ENCODE measurements around the gene JOSD2.

The JOSD2 gene

GRCh38 chr19:50464348-50464747 lies 46.6 kb downstream of the JOSD2 start:
- H3K27me3 ChIP-seq = peaks cover 26% of the 10 kb centered on the region
- no peak overlapping the region for H3K27ac ChIP-seq
- TF ChIP-seq, protein P1, sequence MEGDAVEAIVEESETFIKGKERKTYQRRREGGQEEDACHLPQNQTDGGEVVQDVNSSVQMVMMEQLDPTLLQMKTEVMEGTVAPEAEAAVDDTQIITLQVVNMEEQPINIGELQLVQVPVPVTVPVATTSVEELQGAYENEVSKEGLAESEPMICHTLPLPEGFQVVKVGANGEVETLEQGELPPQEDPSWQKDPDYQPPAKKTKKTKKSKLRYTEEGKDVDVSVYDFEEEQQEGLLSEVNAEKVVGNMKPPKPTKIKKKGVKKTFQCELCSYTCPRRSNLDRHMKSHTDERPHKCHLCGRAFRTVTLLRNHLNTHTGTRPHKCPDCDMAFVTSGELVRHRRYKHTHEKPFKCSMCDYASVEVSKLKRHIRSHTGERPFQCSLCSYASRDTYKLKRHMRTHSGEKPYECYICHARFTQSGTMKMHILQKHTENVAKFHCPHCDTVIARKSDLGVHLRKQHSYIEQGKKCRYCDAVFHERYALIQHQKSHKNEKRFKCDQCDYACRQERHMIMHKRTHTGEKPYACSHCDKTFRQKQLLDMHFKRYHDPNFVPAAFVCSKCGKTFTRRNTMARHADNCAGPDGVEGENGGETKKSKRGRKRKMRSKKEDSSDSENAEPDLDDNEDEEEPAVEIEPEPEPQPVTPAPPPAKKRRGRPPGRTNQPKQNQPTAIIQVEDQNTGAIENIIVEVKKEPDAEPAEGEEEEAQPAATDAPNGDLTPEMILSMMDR (IDR thresholded peaks at IDR 0.05) = no peak
- no peak overlapping the region for H3K4me3 ChIP-seq (ENCODE audit: low read depth in 1 of 2, low read length in 1 of 2)
- H3K9me3 ChIP-seq = no peaks in the 10 kb centered on the region
- no peaks in the 10 kb centered on the region for H3K36me3 ChIP-seq
- no peaks in the 10 kb centered on the region for H3K4me1 ChIP-seq (ENCODE audit: control insufficient read depth in 1 of 2, insufficient read depth in 1 of 2, low read depth in 1 of 2, low read length in 1 of 2)

DNA sequence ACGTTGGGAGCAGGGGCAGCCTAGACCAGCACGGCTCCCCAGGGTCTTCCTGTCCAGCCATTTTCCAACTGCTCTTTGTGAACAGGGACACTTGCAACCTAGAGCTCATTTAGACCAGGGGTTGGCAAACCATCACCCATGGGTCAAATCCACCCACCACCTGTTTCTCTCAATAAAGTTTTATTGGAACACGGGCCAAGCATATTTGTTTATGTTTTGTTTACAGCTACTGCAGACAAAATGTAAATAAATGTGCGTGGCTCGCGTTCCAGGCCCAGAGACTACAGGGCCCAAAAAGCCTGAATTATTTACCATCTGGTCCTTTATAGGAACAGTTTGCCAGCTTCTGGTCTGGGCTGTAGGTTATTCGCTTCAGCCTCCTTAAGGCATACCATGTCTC lies 48.0 kb downstream of the JOSD2 start:
- Histone ChIP-seq H3K9me3 (no peaks in the 10 kb centered on the region), H3K4me1 (ENCODE audit: control insufficient read depth in 1 of 2, insufficient read depth in 1 of 2, low read depth in 1 of 2, low read length in 1 of 2) (no peaks in the 10 kb centered on the region), H3K4me3 (ENCODE audit: low read depth in 1 of 2, low read length in 1 of 2) (no peak overlapping the region), H3K36me3 (no peaks in the 10 kb centered on the region), H3K27me3 (peaks cover 40% of the 10 kb centered on the region), H3K27ac (no peak overlapping the region)
- TF ChIP-seq, protein P1 (IDR thresholded peaks at IDR 0.05) = no peak

DNA sequence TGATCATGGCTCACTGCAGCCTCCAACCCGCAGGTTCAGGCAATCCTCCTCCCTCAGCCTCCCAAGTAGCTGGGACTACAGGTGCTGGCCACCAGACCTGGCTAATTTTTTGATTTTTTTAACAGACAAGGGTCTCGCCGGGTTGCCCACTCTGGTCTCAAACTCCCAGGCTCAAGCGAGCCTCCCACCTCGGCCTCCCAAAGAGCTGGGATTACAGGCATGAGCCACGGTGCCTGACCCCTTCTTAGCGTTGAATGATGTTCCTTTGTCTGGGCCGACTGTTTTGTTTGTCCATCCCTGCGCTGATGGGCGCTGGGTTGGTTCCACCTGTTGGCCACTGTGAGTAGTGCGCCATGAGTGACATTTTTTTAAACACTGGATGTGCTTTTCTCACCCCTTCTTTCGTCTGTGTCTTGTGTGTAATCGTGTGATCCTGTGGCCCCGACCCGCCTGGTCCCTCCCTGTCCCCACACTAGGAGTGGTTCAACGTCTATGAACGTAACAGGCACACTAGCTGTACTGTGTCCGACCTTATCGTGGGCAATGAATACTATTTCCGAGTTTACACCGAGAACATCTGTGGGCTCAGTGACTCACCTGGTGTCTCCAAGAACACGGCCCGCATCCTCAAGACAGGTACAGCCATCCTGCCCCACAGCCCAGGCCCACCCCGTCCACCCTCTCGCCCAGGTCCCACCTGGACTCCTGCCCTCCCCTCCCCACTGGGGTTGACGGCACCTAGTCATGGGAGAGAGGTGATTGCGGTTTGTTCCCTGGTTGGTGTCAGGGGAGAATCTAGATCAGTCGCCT lies 49.7 kb downstream of the JOSD2 start:
- Histone ChIP-seq H3K9me3 (no peaks in the 10 kb centered on the region), H3K27ac (no peak overlapping the region), H3K4me1 (ENCODE audit: control insufficient read depth in 1 of 2, insufficient read depth in 1 of 2, low read depth in 1 of 2, low read length in 1 of 2) (no peaks in the 10 kb centered on the region), H3K36me3 (no peaks in the 10 kb centered on the region), H3K27me3 (peaks cover 53% of the 10 kb centered on the region), H3K4me3 (ENCODE audit: low read depth in 1 of 2, low read length in 1 of 2) (no peak overlapping the region)
- TF ChIP-seq, protein P1 (IDR thresholded peaks at IDR 0.05) = peak; percentile 33

GRCh38 chr19:50460161-50460765 lies 50.7 kb downstream of the JOSD2 start:
- no peaks in the 10 kb centered on the region for H3K4me1 ChIP-seq (ENCODE audit: control insufficient read depth in 1 of 2, insufficient read depth in 1 of 2, low read depth in 1 of 2, low read length in 1 of 2)
- no peaks in the 10 kb centered on the region for H3K36me3 ChIP-seq
- TF ChIP-seq, protein P1 (IDR thresholded peaks at IDR 0.05) = no peak
- no peak overlapping the region for H3K27ac ChIP-seq
- no peaks in the 10 kb centered on the region for H3K9me3 ChIP-seq
- peaks cover 53% of the 10 kb centered on the region for H3K27me3 ChIP-seq
- no peak overlapping the region for H3K4me3 ChIP-seq (ENCODE audit: low read depth in 1 of 2, low read length in 1 of 2)

- no peaks in the 10 kb centered on the region for H3K9me3 ChIP-seq
- H3K27me3 ChIP-seq = peaks cover 53% of the 10 kb centered on the region
- H3K27ac ChIP-seq = no peak overlapping the region
- TF ChIP-seq, protein P1 (IDR thresholded peaks at IDR 0.05) = no peak
- H3K4me3 ChIP-seq (ENCODE audit: low read depth in 1 of 2, low read length in 1 of 2) = no peak overlapping the region
- H3K4me1 ChIP-seq (ENCODE audit: control insufficient read depth in 1 of 2, insufficient read depth in 1 of 2, low read depth in 1 of 2, low read length in 1 of 2) = no peaks in the 10 kb centered on the region
- H3K36me3 ChIP-seq = no peaks in the 10 kb centered on the region
Observed at GRCh38 chr19:50459638-50460037, 51.4 kb downstream of the JOSD2 start.
